Breast epithelium (tissue), 4 donors: ENCODE measurements around the gene PAIP2. TPM values are rescaled to one million over a fixed set of nuclear protein-coding genes. Genes with fewer than 3 reads are reported as not detected.
"Not testable (repeated sequence)": the region's sequence is repeated elsewhere in the genome, so short reads cannot be mapped to it uniquely, and the experiment has no call there.

ENCODE experiments used
- DNase-seq, 2 donors: peaks; one replicate each; pipeline ENCODE4 v3.0.0-alpha.2; 2019; ENCODE audit warnings: low spot score in 2 of 2
- H3K27ac ChIP-seq, 2 donors: fragments of 200-600 bp; sonication (generic) in 1 of 2; one replicate each; pipeline ENCODE4 v1.5.1; 2016 to 2019; ENCODE audit warnings: mild to moderate bottlenecking in 1 of 2
- H3K27me3 ChIP-seq, 2 donors: fragments of 200-600 bp; sonication (generic) in 1 of 2; one replicate each; pipeline versions ENCODE4 v1.5.1 to v1.6.0; 2017 to 2019; ENCODE audit warnings: control low read depth in 1 of 2, mild to moderate bottlenecking in 1 of 2
- H3K36me3 ChIP-seq: fragments of 200-600 bp; one replicate; pipeline ENCODE4 v1.5.1; 2019
- H3K4me1 ChIP-seq, 2 donors: fragments of 200-600 bp; sonication (generic); one replicate each; pipeline ENCODE4 v1.5.1; 2016 to 2019; ENCODE audit warnings: control low read depth in 1 of 2
- H3K4me3 ChIP-seq, 3 donors: fragments of 200-600 bp; sonication (generic); 1 replicate in 2 of 3; 2 replicates in 1 of 3; pipeline ENCODE4 v1.5.1; 2016 to 2019; ENCODE audit warnings: mild to moderate bottlenecking in 3 of 3, moderate library complexity in 2 of 3
- H3K9me3 ChIP-seq, 2 donors: fragments of 200-600 bp; sonication (generic) in 1 of 2; one replicate each; pipeline ENCODE4 v1.5.1; 2016 to 2019; ENCODE audit warnings: control low read depth in 1 of 2
- POLR2A ChIP-seq: fragments of 450-650 bp; IDR thresholded peaks from one replicate; pipeline ENCODE4 v1.6.1; 2016; ENCODE audit warnings: antibody characterized with exemption, mild to moderate bottlenecking, moderate library complexity
- POLR2AphosphoS5 ChIP-seq, 3 donors: sonication (generic); formaldehyde crosslinking; IDR thresholded peaks; one replicate each; pipeline ENCODE4 v1.6.1; 2017; ENCODE audit warnings: antibody characterized with exemption in 3 of 3
- intact Hi-C: fragments of 100-400 bp; cut with DNase I; formaldehyde crosslinking; loops from one replicate; pipeline ENCODE4 v1.15.1; 2023; ENCODE audit warnings: low total_unique reads
- total RNA-seq, 3 donors: library from RNA; depleted of rRNA; stranded (reverse); fragments of >200 nt; gene quantifications; one replicate each; pipeline ENCODE4 v1.1.0, GENCODE V29; 2016
- TF ChIP-seq, protein P1 (sequence below), 3 donors: fragments of 450-650 bp; IDR thresholded peaks; one replicate each; pipeline ENCODE4 v1.5.1; 2016 to 2017; ENCODE audit warnings: antibody characterized with exemption in 3 of 3, mild to moderate bottlenecking in 3 of 3, moderate library complexity in 3 of 3

Gene PAIP2
- total RNA-seq, 3 donors from 2014 or later: 86.3 to 95.4 (median 95.0) TPM

DNA sequence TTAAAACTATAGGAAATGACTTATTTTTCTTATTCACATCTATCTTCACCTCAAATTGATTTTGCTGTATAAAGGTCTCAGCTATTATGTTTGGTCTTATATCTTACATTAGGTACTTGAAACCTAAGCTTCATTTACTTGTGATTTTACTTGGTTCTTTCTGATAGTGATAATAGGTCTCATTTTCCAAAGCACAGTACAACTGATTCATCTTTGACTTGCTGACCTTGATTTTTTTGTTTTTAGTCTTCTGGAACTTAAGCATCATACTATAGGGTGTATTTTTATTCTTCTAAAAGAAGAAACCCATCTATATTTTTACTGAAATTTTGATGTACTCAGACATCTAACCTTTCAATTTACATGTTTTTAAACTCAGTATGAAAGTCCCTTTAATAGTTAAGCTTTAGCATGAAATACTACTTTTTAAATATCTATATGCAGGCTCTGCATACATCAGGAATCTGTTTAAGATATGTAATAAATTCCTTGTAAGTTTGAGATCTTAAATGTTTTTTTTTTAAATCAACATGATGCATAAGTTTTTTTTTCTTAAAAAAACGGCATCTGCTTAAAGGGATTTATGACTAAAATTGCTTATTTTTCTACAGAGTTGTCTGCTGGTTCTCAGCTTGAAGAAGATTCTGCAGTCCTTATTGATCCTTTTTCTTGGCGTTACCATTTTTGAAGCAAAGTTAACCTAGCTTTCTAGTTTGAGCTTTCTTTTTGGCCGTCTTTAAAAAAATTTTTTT, 34.9 kb upstream of the PAIP2 start:
- H3K4me3 ChIP-seq: no peak overlapping the region
- H3K4me1 ChIP-seq: peaks cover 0 to 13% of the 10 kb centered on the region in 2 donors
- H3K27me3 ChIP-seq: no peaks in the 10 kb centered on the region
- TF ChIP-seq POLR2AphosphoS5 (IDR thresholded peaks at IDR 0.05) (no peak), POLR2A (no peak)
- TF ChIP-seq, protein P1, sequence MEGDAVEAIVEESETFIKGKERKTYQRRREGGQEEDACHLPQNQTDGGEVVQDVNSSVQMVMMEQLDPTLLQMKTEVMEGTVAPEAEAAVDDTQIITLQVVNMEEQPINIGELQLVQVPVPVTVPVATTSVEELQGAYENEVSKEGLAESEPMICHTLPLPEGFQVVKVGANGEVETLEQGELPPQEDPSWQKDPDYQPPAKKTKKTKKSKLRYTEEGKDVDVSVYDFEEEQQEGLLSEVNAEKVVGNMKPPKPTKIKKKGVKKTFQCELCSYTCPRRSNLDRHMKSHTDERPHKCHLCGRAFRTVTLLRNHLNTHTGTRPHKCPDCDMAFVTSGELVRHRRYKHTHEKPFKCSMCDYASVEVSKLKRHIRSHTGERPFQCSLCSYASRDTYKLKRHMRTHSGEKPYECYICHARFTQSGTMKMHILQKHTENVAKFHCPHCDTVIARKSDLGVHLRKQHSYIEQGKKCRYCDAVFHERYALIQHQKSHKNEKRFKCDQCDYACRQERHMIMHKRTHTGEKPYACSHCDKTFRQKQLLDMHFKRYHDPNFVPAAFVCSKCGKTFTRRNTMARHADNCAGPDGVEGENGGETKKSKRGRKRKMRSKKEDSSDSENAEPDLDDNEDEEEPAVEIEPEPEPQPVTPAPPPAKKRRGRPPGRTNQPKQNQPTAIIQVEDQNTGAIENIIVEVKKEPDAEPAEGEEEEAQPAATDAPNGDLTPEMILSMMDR (IDR thresholded peaks at IDR 0.05): no peak
- H3K27ac ChIP-seq: no peak overlapping the region
- intact Hi-C loops: no loop called here
- H3K9me3 ChIP-seq: no peaks in the 10 kb centered on the region
- no peak for DNase-seq
- H3K36me3 ChIP-seq: no peaks in the 10 kb centered on the region

DNA sequence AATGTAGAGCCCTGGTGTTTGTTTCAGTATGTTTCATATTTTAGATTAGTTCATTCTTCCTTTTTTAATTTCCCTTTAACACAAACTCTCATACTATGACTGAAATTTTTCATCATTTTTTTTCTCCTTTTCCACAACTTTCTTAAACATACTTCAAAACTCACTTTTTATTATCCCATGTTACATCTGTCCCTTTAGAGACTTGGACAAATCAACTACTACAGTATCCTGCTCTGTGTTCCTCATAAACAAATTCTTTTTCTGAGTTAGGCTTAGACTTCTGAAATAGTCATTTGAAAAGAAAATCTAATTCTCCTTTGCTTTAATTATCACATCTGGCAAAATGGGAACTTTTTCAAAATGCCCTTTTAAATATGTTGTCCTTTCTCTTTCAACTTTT, 32.9 kb upstream of the PAIP2 start:
- TF ChIP-seq POLR2AphosphoS5 (IDR thresholded peaks at IDR 0.05): no peak
- TF ChIP-seq, protein P1 (IDR thresholded peaks at IDR 0.05): no peak
- TF ChIP-seq POLR2A: no peak
- Histone ChIP-seq H3K36me3 (no peaks in the 10 kb centered on the region), H3K27me3 (no peaks in the 10 kb centered on the region), H3K27ac (no peak overlapping the region), H3K4me1 (peaks cover 0 to 13% of the 10 kb centered on the region in 2 donors), H3K4me3 (no peak overlapping the region), H3K9me3 (no peaks in the 10 kb centered on the region)
- DNase-seq: no peak
- intact Hi-C loops: no loop called here

DNA sequence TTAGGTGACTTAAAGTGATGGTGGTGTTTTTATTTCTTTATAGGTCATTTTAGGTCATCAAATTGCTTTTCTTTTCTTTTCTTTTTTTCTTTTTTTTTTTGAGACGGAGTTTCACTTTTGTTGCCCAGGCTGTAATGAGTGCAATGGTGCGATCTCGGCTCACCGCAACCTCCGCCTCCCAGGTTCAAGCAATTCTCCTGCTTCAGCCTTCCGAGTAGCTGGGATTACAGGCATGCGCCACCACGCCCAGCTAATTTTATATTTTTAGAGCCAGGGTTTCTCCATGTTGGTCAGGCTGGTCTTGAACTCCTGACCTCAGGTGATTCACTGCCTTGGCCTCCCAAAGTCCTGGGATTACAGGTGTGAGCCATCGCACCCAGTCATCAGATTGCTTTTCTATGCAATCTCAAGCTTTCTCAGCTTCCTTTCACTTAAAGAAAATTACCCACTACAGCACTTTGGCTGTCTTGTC, 30.9 kb upstream of the PAIP2 start:
- intact Hi-C loops, H3K9me3 ChIP-seq, H3K27ac ChIP-seq, H3K27me3 ChIP-seq, H3K4me3 ChIP-seq, H3K4me1 ChIP-seq, H3K36me3 ChIP-seq, DNase-seq: not testable (repeated sequence)

DNA sequence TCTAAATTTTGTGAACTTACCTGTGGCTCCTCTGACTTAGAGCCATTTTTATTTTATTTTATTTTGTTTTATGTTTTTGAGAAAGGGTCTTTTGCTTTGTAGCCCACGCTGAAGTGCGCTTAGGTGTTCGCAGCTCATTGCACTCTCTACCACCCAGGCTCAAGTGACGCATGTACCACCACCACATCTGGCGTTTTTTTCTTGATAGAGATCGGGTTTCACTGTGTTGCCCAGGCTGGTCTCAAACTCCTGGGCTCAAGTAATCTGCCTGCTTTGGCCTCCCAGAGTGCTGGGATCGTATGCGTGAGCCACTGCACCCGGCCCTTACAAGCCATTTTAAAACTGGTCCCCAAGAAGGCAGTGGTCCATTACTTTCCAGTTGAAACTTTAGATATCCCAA, 29.6 kb upstream of the PAIP2 start:
- DNase-seq: no peak
- no peak for TF ChIP-seq POLR2A
- Histone ChIP-seq H3K4me3 (no peak overlapping the region), H3K9me3 (no peaks in the 10 kb centered on the region), H3K4me1 (no peaks in the 10 kb centered on the region), H3K27ac (no peak overlapping the region), H3K36me3 (no peaks in the 10 kb centered on the region), H3K27me3 (no peaks in the 10 kb centered on the region)
- intact Hi-C loops: no loop called here

DNA sequence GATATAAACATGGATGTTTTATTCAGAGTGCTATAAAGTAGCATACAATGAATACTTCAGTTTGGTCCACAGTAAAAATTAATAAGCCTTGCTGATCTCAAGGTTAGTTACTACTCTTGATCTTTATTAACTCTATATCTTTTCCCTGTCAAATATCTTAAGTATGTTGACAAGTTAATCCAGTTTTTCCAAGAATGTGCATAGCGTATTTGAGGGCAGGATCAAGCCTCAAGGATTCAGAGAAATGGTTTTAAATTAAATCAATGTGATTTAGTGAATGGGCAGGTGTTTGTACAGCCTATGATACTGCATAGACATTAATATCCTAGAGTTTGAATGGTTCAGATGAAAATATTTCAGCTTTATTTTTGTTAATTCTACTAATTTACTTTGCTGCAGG, 27.4 kb upstream of the PAIP2 start:
- Histone ChIP-seq H3K4me3 (no peak overlapping the region), H3K9me3 (no peaks in the 10 kb centered on the region), H3K27ac (no peak overlapping the region), H3K36me3 (no peaks in the 10 kb centered on the region), H3K27me3 (no peaks in the 10 kb centered on the region), H3K4me1 (no peaks in the 10 kb centered on the region)
- TF ChIP-seq POLR2A (no peak), POLR2AphosphoS5 (IDR thresholded peaks at IDR 0.05) (no peak)
- TF ChIP-seq, protein P1 (IDR thresholded peaks at IDR 0.05): no peak
- intact Hi-C loops: no loop called here
- DNase-seq: no peak

DNA sequence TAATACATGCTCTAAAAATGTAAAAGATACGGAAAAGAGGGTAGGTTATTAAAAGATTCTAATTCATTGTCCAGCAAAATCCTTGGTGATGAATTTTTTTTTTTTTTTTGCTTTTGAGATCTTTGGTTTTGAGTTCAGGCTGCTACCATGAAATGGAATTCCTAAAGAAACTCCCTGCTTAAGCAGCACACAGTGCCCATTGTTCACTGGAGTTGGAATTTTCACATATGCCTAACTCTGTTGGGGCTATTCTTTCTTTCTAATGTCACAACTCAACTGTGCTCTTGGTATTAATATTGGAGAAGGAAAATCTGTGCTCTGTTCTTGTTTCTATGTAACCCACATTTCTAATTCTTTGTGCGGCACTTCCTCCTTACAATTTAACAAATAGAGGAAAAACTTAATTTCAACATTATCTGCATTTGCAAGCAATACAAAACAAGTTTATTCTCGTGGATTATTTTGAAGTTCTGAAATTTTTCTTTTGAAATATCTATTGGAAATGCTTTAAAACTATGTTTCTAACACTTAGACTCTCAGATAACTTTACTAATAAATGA, 26.5 kb upstream of the PAIP2 start:
- no peaks in the 10 kb centered on the region for H3K36me3 ChIP-seq

More for the DNA sequence above, 26.5 kb upstream of the PAIP2 start:
- no peak overlapping the region for H3K27ac ChIP-seq
- intact Hi-C loops: no loop called here
- TF ChIP-seq POLR2A (no peak), POLR2AphosphoS5 (IDR thresholded peaks at IDR 0.05) (no peak)
- TF ChIP-seq, protein P1 (IDR thresholded peaks at IDR 0.05): no peak
- no peaks in the 10 kb centered on the region for H3K4me1 ChIP-seq
- no peak for DNase-seq
- no peaks in the 10 kb centered on the region for H3K27me3 ChIP-seq
- no peak overlapping the region for H3K4me3 ChIP-seq
- no peaks in the 10 kb centered on the region for H3K9me3 ChIP-seq
